HEK293T (cell line): ENCODE results near the gene ZNF618.

Source experiments
- CTCF ChIA-PET: fragments of 350-600 bp; formaldehyde crosslinking; extraction: SDS; loops from one replicate; lab custom pipeline; 2021; ENCODE audit warnings: antibody characterized with exemption, inconsistent platforms; lab: Yijun Ruan, JAX
- POLR2A ChIA-PET: fragments of 350-600 bp; formaldehyde crosslinking; extraction: SDS; loops from one replicate; lab custom pipeline; 2020; ENCODE audit warnings: antibody characterized with exemption, inconsistent platforms; lab: Yijun Ruan, JAX
- DNase-seq: peaks from one replicate; pipeline ENCODE4 v3.0.0; 2012; ENCODE audit warnings: mixed read lengths; ENCODE audit errors: extremely low spot score
- ARNT ChIP-seq: fragments of 450-650 bp; IDR thresholded peaks from 2 replicates; pipeline ENCODE4 v1.6.1; 2017; ENCODE audit warnings: mild to moderate bottlenecking
- BHLHE40 ChIP-seq: fragments of 450-650 bp; IDR thresholded peaks from 2 replicates; pipeline ENCODE4 v1.6.1; 2016; ENCODE audit warnings: mild to moderate bottlenecking, moderate library complexity, borderline replicate concordance
- CTBP1 ChIP-seq: fragments of 450-650 bp; IDR thresholded peaks from 2 replicates; pipeline ENCODE4 v1.6.1; 2016; ENCODE audit warnings: borderline replicate concordance
- ELF4 ChIP-seq: fragments of 450-650 bp; IDR thresholded peaks from 2 replicates; pipeline ENCODE4 v1.6.1; 2017; ENCODE audit warnings: antibody characterized with exemption
- FOXA1 ChIP-seq: fragments of 450-650 bp; IDR thresholded peaks from 2 replicates; pipeline ENCODE4 v1.6.1; 2016; ENCODE audit warnings: mild to moderate bottlenecking
- FOXK2 ChIP-seq: fragments of 450-650 bp; IDR thresholded peaks from 2 replicates; pipeline ENCODE4 v1.6.1; 2016; ENCODE audit warnings: mild to moderate bottlenecking
- FOXM1 ChIP-seq: fragments of 450-650 bp; IDR thresholded peaks from 2 replicates; pipeline ENCODE4 v1.6.1; 2017; ENCODE audit warnings: mild to moderate bottlenecking, borderline replicate concordance
- HDGF ChIP-seq: fragments of 450-650 bp; IDR thresholded peaks from 2 replicates; pipeline ENCODE4 v1.6.1; 2017; ENCODE audit warnings: antibody characterized with exemption, borderline replicate concordance
- L3MBTL2 ChIP-seq: fragments of 450-650 bp; conservative IDR thresholded peaks from 2 replicates; pipeline ENCODE4 v1.6.1; 2016; ENCODE audit warnings: mild to moderate bottlenecking
- LEF1 ChIP-seq: fragments of 450-650 bp; IDR thresholded peaks from 2 replicates; pipeline ENCODE4 v1.6.1; 2017; ENCODE audit warnings: mild to moderate bottlenecking, borderline replicate concordance
- NFRKB ChIP-seq: fragments of 450-650 bp; IDR thresholded peaks from 2 replicates; pipeline ENCODE4 v1.6.1; 2016; ENCODE audit warnings: mild to moderate bottlenecking, moderate library complexity
- SP1 ChIP-seq: fragments of 450-650 bp; IDR thresholded peaks from 2 replicates; pipeline ENCODE4 v1.6.1; 2017
- SUZ12 ChIP-seq: fragments of 450-650 bp; IDR thresholded peaks from 2 replicates; pipeline ENCODE4 v1.6.1; 2016; ENCODE audit warnings: mild to moderate bottlenecking
- TARDBP ChIP-seq: fragments of 450-650 bp; IDR thresholded peaks from 2 replicates; pipeline ENCODE4 v1.6.1; 2016
- ZNF384 ChIP-seq: fragments of 450-650 bp; IDR thresholded peaks from 2 replicates; pipeline ENCODE4 v1.6.1; 2016
- TF ChIP-seq, protein P1 (sequence below): fragments of 450-650 bp; IDR thresholded peaks from 2 replicates; pipeline ENCODE4 v1.6.1; 2016

Gene ZNF618

DNA sequence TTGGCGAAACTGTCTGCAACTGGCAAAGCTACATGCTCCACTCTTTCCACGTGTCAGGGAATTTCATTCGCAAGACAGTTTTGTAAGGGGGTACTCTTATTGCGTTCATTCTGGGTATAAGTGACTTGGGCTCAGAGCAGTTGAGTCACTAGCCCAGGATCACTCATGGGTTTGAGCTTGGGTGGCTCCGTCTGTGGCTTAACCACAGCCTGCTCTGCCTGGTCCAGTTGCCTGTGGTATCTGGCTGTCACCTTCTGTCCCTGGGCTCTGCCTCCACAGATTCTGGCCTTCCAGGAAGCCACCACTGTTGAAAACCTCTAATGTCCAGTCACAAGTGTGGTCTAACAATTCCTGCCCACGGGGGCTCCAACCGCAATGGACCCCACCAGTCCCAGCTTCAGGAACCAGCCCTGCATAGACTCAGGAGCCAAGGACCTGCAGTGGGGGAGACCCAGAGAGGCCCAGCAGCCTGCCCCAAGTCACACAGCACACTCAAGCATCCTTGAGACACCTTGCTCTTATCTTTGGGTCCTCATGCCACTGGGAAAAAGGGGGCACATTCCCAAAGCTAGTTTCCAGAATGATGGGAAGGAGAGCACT, 212.6 kb downstream of the ZNF618 start:
- no peak for TF ChIP-seq ZNF384
- TF ChIP-seq BHLHE40 = no peak
- no peak for TF ChIP-seq SP1
- TF ChIP-seq FOXA1 = no peak
- TF ChIP-seq CTBP1 = no peak
- TF ChIP-seq ELF4 = no peak
- no peak for TF ChIP-seq NFRKB
- TF ChIP-seq FOXK2 = no peak
- no peak for TF ChIP-seq L3MBTL2
- no peak for TF ChIP-seq TARDBP
- no peak for DNase-seq
- ChIA-PET POLR2A (no interaction called here), CTCF (interaction anchor here (0.5 to 1.1 kb wide), 2 partner anchors 202 to 933 kb away, joined by 3 read pairs; no protein-coding TSS in a partner anchor)

DNA sequence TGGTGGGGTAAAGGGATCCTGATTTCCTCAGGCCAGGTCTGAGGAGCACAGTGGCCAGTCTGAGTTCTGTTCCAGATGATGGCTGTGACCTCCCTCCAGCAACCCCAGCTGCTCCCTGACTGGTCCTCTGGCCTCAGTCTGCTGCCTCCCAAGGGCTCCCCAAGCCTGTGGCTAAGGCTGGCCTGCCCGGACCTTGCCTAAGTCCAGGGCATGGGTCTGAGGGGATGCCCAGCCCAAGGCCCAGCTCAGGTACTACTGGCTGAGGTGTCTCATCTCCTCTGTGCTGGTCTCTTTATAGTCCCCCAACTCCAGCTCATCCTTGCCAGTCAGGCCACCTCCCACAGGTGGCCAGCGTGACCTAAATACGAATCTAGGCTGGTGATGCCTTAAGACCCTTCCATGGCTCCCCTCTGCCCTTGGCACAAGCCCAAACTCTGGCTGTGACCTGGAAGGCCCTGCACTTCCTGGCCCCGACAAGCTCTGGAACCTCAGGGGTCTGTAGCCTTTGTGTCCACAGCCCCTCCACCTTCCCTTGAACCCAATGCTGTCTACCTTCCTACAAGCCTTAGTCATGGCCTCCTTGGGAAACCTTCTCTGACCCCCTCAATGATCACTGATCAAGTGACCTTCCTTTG, 213.2 kb downstream of the ZNF618 start:
- POLR2A ChIA-PET = no interaction called here
- TF ChIP-seq L3MBTL2 (no peak), FOXM1 (no peak), BHLHE40 (no peak), ELF4 (no peak), HDGF (no peak), ARNT (no peak), SP1 (no peak), FOXA1 (no peak), LEF1 (no peak), NFRKB (no peak), SUZ12 (no peak), CTBP1 (no peak), ZNF384 (no peak), TARDBP (no peak), FOXK2 (no peak)
- TF ChIP-seq, protein P1, sequence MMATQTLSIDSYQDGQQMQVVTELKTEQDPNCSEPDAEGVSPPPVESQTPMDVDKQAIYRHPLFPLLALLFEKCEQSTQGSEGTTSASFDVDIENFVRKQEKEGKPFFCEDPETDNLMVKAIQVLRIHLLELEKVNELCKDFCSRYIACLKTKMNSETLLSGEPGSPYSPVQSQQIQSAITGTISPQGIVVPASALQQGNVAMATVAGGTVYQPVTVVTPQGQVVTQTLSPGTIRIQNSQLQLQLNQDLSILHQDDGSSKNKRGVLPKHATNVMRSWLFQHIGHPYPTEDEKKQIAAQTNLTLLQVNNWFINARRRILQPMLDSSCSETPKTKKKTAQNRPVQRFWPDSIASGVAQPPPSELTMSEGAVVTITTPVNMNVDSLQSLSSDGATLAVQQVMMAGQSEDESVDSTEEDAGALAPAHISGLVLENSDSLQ = no peak
- CTCF ChIA-PET = interaction anchor here (1.1 kb wide), 1 partner anchor 202 kb away, joined by 3 read pairs; no protein-coding TSS in a partner anchor
- DNase-seq = no peak

DNA sequence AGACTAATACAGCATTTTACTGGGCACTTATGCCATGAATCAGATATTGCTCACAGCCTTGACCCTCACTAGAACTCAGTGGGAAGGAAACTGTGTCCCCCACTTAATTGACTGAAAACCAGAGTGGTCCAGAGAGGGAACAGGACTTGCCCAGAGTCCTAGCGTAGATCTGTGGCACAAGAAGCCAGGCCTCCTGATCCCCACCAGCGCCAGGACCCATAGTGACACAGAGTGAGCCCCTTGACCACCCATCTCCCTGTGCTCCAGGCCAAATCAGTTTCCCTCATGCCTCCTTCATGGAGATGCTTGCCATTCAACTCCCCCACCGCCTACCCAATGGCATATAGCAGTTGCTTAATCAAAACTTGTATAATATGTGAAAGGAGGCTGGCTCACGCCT, 214.7 kb downstream of the ZNF618 start:
- ChIA-PET POLR2A (no interaction called here), CTCF (no interaction called here)
- TF ChIP-seq, protein P1 = no peak
- TF ChIP-seq SP1 (no peak), CTBP1 (no peak), NFRKB (no peak), TARDBP (no peak), LEF1 (no peak), ELF4 (no peak), ZNF384 (no peak)
- no peak for DNase-seq

DNA sequence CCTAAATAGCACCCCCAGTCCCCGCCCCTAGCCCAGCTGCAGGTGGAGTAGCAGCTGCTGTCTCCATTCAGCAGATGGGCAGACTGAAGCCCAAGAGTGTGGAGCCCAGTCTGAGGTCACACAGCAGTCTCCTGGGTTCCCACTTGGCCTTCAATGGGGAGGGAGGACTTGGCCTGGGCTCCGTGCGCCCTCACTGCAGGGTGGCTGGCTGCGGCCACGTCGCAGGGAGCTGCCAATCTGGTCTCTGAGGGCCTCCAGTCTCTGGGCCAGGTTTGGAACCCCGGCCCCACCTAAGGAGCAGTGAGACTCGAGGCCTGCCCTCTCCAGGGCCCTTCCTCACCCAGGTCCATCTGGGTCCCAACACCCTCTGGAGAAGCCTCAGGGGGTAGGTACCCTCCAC, 215.6 kb downstream of the ZNF618 start:
- ChIA-PET POLR2A (no interaction called here), CTCF (no interaction called here)
- TF ChIP-seq FOXM1 = no peak
- TF ChIP-seq HDGF = no peak
- TF ChIP-seq, protein P1 = no peak
- no peak for TF ChIP-seq FOXA1
- no peak for TF ChIP-seq TARDBP
- no peak for TF ChIP-seq BHLHE40
- no peak for TF ChIP-seq FOXK2
- no peak for TF ChIP-seq NFRKB
- no peak for DNase-seq

DNA sequence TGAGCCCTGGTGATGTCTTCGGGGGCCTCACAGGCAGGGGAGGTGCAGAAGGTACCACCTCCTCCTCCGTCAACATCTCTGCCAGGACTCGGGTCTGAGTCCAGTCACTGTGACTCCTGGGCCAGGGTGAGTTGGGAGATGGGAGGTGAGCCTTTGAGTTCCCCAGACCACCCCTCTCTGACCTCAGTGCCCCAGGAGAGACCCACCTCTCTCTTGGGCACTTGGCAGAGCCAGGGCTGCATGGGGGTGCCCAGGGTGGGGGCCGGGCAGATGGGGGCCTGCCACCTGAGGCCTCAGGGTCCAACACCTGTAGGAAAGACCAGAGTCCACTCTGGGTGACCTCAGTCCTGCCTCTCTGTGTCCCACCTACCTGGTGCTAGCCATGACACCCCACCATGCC, 216.2 kb downstream of the ZNF618 start:
- no peak for DNase-seq
- ChIA-PET POLR2A (no interaction called here), CTCF (no interaction called here)
- TF ChIP-seq, protein P1 = no peak
- no peak for TF ChIP-seq BHLHE40
- no peak for TF ChIP-seq NFRKB
- no peak for TF ChIP-seq FOXK2
- TF ChIP-seq SP1 = no peak
- no peak for TF ChIP-seq HDGF
- TF ChIP-seq L3MBTL2 = no peak
- no peak for TF ChIP-seq ZNF384

DNA sequence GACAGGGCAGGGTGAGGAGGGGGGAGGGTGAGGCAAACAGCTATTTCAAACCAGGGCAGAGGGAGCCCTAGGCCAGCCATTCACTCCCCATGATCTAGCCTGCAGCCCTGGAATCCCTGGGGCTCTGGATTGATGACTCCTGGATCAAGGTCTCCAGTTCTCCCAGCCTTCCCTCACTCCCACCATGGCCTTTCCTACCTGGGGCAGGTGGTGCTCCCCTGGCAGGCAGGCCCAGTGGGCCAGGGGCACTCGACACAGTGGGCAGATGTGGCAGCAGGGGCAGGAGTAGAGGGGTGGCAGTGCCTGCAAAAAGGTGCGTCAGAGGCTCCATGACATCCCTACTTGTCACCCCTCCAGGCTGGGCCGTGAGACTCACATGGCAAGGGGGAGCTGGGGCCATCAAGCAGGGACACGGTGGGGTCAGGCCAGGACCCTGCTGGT, 216.9 kb downstream of the ZNF618 start:
- TF ChIP-seq FOXK2 = no peak
- TF ChIP-seq SUZ12 = no peak
- no peak for TF ChIP-seq FOXM1
- no peak for TF ChIP-seq ELF4
- TF ChIP-seq, protein P1 = no peak
- TF ChIP-seq BHLHE40 = no peak
- TF ChIP-seq CTBP1 = no peak
- TF ChIP-seq NFRKB = no peak
- no peak for TF ChIP-seq ARNT
- ChIA-PET CTCF (interaction anchor here (1.1 to 1.6 kb wide), 3 partner anchors 11 to 20 kb away, joined by 3 to 5 read pairs (median 3); no protein-coding TSS in a partner anchor), POLR2A (no interaction called here)
- DNase-seq = no peak
